ENCODE measurements around the gene CNTN5. TPM values are rescaled to one million over a fixed set of nuclear protein-coding genes. Genes with fewer than 3 reads are reported as not detected.

CNTN5 gene
- total RNA-seq, 2 donors from 2014 or later: 0.78 TPM; not detected in 1

GRCh38 chr11:99893811-99894210 is 873.1 kb downstream of the CNTN5 start:
- no peak overlapping the region for H3K27ac ChIP-seq
- no peaks in the 10 kb centered on the region for H3K9me3 ChIP-seq

GRCh38 chr11:99901175-99901574 is 880.4 kb downstream of the CNTN5 start:
- WGBS, 2 donors: 52 to 73% methylated on average over 3 of the region's 3 CpGs
- ATAC-seq: no peak
- no peaks in the 10 kb centered on the region for H3K36me3 ChIP-seq (replicated peaks in 1 of 2; ENCODE audit: insufficient read depth in 1 of 2, low read depth in 2 of 2)

More at GRCh38 chr11:99893811-99894210, 873.1 kb downstream of the CNTN5 start:
- no peaks in the 10 kb centered on the region for H3K27me3 ChIP-seq
- TF ChIP-seq CTCF (IDR thresholded peaks at IDR 0.05): no peak
- TF ChIP-seq POLR2A (IDR thresholded peaks at IDR 0.05): no peak
- intact Hi-C loops (cut with DNase I): no loop called here
- H3K4me1 ChIP-seq: no peaks in the 10 kb centered on the region
- H3K4me3 ChIP-seq: no peak overlapping the region
- DNase-seq (peak in 1 of 4 donors; percentile 9), ATAC-seq (peak; percentile 62)
- no peaks in the 10 kb centered on the region for H3K36me3 ChIP-seq (replicated peaks in 1 of 2; ENCODE audit: insufficient read depth in 1 of 2, low read depth in 2 of 2)
- 23 to 36% methylated on average over 1 of the region's 1 CpG for WGBS, 2 donors

GRCh38 chr11:99911116-99911515 is 890.4 kb downstream of the CNTN5 start:
- intact Hi-C loops (cut with DNase I): no loop called here
- TF ChIP-seq POLR2A (IDR thresholded peaks at IDR 0.05) (no peak), CTCF (IDR thresholded peaks at IDR 0.05) (no peak)

More at GRCh38 chr11:99901175-99901574, 880.4 kb downstream of the CNTN5 start:
- DNase-seq: no peak
- Histone ChIP-seq H3K27me3 (no peaks in the 10 kb centered on the region), H3K4me3 (no peak overlapping the region), H3K4me1 (no peaks in the 10 kb centered on the region), H3K9me3 (no peaks in the 10 kb centered on the region), H3K27ac (no peak overlapping the region)
- intact Hi-C loops (cut with DNase I): no loop called here
- TF ChIP-seq CTCF (IDR thresholded peaks at IDR 0.05): no peak
- TF ChIP-seq POLR2A (IDR thresholded peaks at IDR 0.05): no peak

GRCh38 chr11:99916078-99916477 is 895.3 kb downstream of the CNTN5 start:
- 79 to 82% methylated on average over 4 of the region's 4 CpGs for WGBS, 2 donors

More at GRCh38 chr11:99911116-99911515, 890.4 kb downstream of the CNTN5 start:
- DNase-seq (no peak), ATAC-seq (no peak)
- no peaks in the 10 kb centered on the region for H3K36me3 ChIP-seq (replicated peaks in 1 of 2; ENCODE audit: insufficient read depth in 1 of 2, low read depth in 2 of 2)
- 29 to 44% methylated on average over 3 of the region's 3 CpGs for WGBS, 2 donors
- H3K9me3 ChIP-seq: no peaks in the 10 kb centered on the region
- no peak overlapping the region for H3K4me3 ChIP-seq
- no peaks in the 10 kb centered on the region for H3K4me1 ChIP-seq
- no peaks in the 10 kb centered on the region for H3K27me3 ChIP-seq
- no peak overlapping the region for H3K27ac ChIP-seq

More at GRCh38 chr11:99916078-99916477, 895.3 kb downstream of the CNTN5 start:
- no peaks in the 10 kb centered on the region for H3K4me1 ChIP-seq
- peaks cover 0 to 5% (median 0%) of the 10 kb centered on the region in 3 donors for H3K9me3 ChIP-seq
- no peaks in the 10 kb centered on the region for H3K27me3 ChIP-seq
- no peak for TF ChIP-seq CTCF (IDR thresholded peaks at IDR 0.05)
- TF ChIP-seq POLR2A (IDR thresholded peaks at IDR 0.05): no peak
- no peak overlapping the region for H3K27ac ChIP-seq
- ATAC-seq (no peak), DNase-seq (no peak)
- no peak overlapping the region for H3K4me3 ChIP-seq
- intact Hi-C loops (cut with DNase I): no loop called here
- no peaks in the 10 kb centered on the region for H3K36me3 ChIP-seq (replicated peaks in 1 of 2; ENCODE audit: insufficient read depth in 1 of 2, low read depth in 2 of 2)
